Hematopoietic multipotent progenitor cell treated with erythropoietin and hydrocortisone succinate and interleukin-3 and kit ligand, for 8 days (in vitro differentiated cells): Measurements from ENCODE around the gene SLC35F2.
"Not testable (repeated sequence)": the region's sequence is repeated elsewhere in the genome, so short reads cannot be mapped to it uniquely, and the experiment has no call there.

ENCODE experiments used
- DNase-seq: peaks from one replicate; pipeline ENCODE4 v3.0.0-alpha.2; 2015

The SLC35F2 gene

DNA sequence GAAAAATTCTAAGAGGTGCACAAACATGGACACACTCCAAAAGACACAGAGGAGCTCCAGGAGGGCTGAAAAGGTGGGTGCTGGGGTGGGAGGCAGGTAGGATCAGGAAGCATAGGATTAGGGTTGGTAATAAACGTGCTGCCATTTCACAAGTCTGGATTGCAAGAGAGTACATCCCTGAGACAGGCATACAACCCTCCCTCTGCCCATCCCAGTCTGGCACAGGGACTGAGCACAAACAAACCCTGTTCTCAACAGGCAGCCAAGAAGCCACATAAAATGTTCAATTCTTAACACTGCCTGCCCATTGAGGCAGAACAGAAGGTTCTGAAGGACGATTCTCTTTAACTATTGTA, 18.5 kb downstream of the SLC35F2 start:
- no peak for DNase-seq

DNA sequence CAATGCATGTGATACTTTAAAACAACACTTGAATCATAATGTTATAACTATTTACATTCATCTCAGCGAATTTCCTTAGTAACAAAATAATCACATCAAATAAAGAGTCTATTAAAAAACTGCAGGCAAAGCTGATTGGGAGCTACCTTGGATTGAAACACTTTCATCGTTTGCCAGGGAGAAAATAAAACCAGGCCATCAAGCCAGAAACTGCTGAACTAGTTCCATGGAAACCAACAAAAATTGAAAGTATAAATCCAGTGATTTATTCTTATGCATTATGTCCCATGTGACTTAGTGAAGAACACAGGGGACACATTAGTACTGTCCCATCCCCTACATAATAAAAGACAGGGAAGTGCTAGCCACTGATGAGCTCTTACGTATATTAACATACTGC, 21.7 kb downstream of the SLC35F2 start:
- DNase-seq, result no peak

DNA sequence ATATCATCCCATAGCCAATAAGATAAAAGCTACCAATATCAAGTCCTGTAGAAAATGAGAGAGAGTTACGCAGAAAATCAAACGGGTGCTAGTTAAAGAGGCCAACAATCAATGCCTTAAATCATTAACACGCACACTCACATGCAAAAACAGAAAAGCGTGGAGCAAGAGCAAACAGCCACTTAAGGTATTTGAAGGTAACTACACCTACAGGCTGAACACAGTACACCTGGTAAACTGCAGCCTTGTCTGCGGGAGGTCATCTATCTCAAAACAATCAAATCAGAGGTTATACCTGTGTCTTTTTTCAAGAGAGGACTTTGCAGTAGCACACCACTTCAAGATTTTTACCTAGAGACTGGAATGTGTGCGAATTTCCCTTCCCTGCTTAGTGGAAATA, 23.6 kb downstream of the SLC35F2 start:
- DNase-seq, result no peak

DNA sequence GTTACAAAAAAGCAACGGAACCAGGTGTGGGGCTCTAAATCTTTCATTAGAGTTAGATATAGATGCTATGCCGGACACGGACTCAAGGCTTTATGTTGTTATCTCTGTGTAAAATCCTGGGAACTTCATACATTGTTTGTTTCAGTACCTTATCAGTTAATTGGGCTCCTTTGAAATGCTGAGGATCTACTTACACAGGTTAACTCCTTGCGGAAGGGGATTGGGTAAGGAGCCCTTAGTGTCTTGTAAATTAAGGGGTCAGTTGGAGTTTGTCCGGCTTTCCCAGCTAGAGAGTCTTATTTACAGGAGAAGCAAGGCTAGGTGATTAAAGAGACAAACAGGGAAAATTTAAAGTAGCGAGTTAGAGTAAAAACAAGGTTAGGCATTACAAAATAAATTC, 24.7 kb downstream of the SLC35F2 start:
- DNase-seq, result not testable (repeated sequence)

DNA sequence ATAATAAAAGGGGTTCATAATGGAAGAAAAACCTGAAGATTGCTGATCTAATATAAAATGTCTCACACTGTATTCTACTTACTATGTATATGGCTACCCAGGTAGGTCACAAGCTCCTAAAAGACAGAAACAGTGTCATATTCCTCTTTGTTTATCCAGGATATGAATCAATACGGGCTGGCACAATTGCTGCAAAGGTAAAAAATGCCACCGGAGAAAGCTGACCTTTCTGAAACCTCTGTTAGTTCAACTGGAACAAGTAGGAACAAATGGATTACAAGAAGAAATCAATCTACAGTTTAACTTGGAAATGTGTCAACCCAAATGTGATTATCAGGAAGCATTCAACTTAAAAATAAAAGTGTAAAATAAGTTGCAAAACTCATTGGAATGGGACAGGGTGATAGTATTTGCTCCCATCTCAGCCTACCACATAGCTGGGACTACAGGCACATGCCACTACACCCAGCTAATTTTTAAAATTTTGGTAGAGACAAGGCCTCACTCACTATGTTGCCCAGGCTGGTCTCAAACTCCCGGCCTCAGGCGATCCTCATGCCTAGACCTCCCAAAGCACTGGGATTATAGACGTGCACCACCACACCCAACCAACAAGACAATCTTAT, 27.6 kb downstream of the SLC35F2 start:
- no peak for DNase-seq

DNA sequence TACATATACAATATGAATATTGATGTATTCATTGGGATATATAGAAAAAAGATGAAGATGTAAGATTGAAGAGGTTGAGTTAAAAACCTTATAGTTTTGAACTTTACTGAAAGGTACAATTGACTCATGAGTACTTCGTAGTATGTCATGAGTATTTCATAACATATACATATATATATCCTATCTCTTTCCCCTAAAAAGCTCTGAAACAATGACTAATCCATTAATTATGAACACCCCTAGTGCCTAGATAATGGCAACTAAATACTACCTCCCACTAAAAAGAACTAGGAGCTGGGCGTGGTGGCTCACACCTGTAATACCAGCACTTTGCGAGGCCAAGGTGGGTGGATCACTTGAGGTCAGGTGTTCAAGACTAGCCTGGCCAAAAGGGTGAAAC, 31.5 kb downstream of the SLC35F2 start:
- DNase-seq, result no peak

DNA sequence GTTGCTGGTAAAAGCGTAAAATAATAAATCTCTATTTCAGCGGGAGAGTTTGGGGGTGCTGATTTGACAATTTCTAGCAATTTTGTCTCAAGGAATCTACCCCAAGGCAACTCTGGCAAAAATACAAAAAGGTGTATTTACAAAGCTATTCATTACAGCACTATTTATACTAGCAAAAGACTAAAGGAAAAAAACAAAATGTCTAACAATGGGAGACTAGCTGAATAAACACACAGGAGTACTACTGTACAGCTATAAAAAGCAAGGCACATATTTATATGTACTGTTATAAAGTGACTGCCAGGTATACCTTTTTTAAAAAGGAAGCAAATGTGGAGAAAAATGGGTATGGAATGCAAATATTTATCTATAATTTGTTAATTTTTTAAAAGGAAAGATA, 32.7 kb downstream of the SLC35F2 start:
- DNase-seq, result no peak

DNA sequence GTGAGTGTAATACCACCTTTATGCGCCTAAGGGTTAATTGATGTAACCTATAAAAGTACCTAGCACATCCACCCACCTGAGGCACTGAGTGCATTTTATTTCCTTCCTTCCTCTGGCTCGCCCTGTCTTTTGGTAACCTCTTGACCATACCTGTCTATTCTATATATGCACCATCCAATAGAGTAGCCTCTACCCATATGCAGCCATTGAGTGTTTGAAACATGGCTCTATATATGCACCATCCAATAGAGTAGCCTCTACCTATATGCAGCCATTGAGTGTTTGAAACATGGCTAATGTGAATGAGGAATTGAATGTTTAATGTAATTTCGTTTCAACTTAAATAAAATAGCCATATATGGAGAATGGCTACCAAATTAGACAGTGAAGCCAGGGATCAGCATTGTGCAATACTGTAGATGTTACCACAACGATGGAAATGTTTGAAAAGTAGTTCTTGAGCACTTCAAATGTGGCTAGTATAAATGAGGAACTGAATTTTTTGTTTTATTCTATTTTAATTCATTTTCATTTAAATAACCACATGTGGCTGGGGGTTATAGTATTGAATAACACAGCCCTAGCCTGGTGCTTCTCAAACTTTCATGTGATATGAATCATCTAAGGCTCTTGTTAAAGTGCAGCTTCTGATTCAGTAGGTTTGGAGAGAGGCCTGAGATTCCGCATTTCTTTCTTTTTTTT, 33.8 kb downstream of the SLC35F2 start:
- no peak for DNase-seq

DNA sequence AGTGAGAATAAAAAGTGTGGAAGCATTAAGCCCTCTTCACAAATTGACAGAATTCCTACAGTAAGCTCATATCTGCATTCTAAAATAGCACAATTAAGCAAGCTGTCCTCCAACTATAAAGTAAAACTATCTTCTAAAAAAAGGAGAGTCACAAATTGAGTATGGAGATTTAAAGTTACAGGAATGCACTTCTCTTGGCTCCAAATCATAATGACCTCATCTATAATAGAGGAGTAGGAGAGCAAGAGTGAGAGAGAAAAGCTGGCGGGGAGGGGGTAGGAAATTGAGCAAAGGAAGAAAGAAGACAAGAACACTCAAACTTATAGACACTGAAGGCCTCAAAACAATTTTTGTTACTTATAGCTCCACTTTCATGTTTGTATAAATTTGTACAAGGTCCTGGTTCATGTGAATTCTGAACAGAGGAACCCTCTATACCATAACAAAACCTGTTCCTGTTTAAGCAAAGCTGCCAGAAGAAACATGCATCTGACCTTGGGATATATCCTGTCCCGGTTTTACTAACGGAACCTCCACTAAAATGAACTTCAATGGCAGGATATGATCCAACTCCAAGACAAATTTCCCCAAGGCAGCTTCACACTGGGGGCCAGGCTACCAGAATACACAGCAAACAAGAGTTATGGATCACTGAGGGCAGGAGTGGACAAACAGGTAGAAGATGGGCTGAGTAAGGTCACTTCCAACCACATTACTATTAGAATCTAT, 37.2 kb downstream of the SLC35F2 start:
- no peak for DNase-seq

DNA sequence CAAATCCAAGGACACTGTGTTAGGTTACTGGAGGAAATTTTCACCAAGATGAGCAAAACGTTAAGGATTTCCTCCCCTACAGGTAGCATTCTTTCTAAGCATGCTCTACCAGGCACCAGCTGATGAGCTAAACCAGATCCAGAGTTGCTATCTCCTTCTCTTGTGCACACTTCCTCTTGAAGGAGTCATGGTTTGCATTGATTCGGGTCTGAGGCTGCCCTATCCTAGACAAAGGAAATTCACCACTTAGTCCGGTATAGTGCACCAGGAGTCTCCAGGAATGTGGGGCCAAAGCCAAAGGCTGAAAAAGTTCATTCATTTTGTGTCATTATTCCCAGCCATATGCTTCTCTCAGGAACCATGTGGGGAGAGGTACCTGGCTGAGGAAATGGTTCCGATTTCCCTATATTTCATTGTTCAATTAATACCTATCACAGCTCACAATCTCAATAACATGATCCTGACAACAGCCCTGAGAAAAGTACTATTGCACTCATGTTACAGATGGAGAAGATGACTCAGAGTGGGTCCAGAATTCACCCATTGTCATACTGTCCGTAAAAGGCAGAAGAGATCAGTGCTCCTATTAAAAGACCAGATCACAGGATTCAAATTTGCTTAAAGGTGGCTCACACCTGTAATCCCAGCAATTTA, 39.1 kb downstream of the SLC35F2 start:
- DNase-seq, result no peak

DNA sequence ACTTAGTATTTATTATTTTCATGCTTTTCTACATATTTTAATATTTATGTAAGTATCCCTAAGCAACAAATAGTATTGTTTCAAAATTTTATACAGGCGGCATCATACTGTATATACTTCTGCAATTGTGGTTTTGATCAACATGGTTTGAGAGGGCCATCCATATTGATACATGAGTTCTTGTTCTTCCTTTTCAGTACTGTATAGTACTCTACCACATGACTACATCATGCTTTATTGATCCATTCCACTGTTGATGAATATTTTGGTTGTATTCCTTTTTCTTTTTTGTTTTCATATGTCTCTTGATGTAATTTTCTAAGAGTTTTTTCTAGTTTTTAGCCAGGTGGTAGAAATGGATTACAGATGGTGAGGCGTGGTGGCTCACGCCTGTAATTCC, 40.1 kb downstream of the SLC35F2 start:
- no peak for DNase-seq

DNA sequence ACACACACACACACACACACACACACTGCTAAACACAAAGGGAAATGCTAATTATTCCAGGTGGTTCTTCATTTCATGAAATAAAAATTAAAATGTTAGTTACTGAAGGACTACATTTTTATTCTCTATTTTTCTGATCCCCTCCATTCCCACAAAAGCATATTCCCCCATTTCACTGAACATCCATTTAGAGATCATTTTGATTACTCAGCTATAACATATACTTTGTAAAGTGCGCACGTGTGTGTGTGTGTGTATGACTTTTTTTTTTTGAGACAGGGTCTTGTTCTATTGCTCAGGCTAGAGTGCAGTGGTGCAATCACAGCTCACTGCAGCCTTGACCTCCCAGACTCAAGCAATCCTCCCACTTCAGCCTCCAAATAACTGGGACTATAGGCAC, 42.6 kb downstream of the SLC35F2 start:
- DNase-seq, result no peak

DNA sequence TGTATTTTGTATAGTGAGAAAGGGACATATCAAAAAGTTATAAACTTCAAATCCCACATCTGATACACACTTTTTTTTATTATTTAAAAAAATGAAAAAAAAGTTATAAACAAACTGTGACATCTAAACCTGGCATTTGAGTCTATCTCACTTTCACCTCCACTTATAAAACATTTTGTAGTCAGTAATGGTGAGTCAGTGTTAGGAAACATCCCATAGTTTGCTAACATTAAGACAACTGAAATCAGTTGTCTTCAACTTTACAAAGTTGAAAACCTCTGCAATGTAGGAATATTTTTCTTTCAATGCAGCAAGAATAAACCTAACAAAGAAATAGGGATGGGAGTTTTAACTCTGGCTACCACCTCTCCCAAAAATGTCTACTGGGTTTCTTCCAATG, 47.7 kb downstream of the SLC35F2 start:
- DNase-seq, result no peak

DNA sequence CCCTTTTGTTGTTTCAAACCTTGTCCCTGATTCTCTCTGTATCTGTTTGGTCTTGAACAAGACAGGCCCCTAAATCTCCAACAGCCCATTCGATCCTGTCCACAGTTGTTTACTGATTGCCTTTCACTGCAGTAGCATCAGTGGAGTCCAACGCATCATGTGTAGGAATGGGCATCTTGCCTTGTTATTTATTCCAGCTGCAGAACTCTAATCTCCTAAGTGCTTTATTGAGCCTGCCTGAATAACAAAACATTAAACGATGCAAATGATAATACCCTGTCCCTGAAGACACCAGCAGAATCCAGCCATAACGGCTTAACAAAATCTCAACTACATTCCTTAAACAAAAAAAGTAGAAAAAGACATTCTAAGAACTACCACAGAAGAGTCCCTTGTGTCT, 50.1 kb downstream of the SLC35F2 start:
- no peak for DNase-seq

DNA sequence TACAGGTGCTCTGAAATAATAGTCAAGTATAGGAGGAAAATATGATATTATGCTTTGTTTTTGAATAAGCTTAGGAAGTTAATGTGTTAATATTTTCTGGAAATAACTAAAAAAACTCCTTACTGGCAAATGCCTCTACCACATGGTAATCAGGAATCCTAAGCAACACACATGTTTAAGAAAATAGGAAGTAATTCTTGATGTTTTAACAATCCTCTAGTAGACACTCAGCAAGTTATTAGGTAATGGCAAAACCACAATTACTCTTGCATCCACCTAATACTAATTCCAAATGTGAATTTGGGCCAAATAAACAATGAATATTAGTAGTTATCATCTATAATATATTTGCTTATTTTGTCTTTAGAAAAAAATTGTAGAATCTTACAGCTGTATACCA, 53.6 kb downstream of the SLC35F2 start:
- no peak for DNase-seq

DNA sequence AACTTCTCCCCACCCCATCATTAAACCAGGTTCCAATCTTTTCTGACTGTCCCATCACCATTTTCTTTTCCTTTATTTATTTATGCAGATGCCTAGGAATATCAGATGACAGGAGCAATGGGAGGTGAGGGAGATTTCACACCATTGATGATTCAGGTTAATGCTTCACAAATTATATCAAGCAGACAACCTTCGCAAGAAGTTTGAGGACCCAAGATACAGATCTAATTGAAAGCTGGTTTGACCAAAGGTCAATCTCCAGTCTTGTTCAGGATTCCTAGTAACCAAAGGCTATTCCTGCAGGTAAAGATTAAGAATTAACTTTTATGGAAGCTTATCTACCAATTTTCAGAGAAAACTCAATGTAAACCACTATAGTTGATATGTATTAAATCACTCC, 54.4 kb downstream of the SLC35F2 start:
- DNase-seq, result no peak

DNA sequence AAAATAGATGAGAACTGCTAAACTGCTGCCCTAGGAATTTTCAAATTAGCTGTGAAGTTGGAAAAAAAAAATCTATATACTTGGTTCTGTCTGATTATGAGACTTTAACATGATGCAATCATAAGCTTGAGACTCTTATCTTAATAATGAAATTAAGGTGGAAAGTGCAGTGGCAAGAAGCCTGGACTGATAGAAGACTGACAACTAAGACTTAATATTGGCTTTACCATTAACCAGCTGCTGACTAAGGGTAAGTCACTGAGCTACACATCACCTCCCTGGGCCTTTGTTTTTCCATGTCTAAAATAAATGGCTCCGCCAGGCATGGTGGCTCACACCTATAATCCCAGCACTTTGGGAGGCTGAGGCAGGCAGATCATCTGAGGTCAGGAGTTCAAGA, 56.9 kb downstream of the SLC35F2 start:
- no peak for DNase-seq

DNA sequence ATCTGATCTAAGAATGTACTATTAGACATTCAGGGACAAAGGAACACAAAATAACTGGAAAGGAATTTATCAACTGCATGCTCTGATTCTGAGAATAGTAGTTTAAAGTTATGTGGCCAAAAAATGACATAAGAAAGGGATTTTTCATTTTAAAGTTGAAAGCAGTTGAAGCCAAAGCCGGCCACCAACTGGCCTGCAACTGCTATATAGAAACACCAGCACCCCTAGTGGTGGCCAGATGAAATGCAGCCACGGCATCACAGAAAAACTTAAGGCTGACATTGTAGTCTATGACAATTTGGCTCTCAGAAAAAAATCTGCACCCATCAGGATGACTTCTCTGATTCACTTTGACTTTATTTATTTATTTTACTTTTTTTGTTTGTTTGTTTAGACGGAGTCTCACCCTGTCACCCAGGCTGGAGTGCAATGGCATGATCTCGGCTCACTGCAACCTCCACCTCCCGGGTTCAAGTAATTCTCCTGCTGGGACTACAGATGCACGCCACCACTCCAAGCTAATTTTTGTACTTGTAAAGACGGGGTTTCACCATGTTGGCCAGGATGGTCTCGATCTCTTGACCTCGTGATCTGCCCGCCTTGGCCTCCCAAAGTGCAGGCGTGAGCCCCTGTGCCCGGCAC, 59.2 kb downstream of the SLC35F2 start:
- DNase-seq, result peak; percentile 63

DNA sequence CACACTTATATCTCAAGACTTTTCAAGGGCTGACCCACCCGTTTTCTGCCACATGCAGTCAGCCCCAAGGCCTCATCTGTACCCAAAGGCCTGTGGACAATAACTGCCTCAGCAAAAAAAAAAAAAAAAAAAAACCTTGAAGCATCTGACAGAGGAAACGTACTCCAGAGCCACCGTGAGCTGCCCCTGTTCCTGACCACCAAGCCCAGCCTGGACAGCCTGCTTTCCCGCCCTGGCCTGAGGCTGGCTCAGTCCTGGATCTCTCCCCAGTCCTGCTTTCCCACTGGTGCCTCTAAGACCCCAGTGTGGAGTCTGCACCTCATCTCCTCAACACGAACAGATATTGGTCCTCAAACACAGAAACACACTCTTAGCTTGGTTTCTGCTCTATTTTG, 66.5 kb downstream of the SLC35F2 start:
- DNase-seq, result no peak

DNA sequence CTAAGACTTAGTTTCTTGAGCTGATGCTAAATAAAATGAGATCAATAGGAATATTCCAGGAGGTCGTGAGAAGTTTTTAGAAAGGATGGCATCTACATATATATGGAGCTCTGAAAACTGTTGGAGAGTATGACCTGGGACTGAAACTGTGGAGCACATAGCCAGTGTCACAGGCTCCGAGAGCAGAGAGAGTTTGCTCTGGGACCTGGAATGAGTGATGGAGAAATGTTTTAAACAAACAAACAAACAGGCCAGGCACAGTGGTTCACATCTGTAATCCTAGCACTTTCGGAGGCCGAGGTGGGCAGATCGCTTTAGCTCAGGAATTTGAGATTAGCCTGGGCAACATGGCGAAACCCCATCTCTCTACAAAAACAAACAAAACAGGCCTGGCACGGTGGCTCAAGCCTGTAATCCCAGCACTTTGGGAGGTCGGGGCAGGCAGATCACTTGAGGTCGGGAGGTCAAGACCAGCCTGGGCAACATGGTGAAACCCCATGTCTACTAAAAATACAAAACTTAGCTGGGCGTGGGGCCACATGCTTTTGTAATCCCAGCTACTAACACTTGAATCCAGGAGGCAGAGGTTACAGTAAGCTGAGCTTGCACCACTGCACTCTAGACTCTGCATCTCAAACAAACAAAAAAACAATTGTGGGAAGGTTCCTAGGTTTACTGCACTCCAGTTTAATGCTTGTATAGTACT, 67.1 kb downstream of the SLC35F2 start:
- DNase-seq, result no peak

DNA sequence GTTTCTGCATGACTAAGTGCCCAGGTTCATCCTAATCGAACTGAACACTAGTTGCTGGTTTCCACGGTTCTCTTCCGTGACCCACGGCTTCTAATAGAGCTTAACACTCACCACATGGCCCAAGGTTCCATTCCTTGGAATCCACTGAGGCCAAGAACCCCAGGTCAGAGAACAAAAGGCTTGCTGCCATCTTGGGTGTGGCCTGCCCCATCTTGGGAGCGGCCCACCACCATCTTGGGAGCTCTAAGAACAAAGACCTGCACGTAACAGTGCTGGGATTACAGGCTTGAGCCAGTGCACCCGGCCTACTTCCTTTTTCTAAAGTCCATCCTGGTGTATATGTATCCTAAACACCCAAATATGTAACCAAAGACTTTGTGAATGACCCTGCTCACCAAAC, 68.8 kb downstream of the SLC35F2 start:
- DNase-seq, result no peak

DNA sequence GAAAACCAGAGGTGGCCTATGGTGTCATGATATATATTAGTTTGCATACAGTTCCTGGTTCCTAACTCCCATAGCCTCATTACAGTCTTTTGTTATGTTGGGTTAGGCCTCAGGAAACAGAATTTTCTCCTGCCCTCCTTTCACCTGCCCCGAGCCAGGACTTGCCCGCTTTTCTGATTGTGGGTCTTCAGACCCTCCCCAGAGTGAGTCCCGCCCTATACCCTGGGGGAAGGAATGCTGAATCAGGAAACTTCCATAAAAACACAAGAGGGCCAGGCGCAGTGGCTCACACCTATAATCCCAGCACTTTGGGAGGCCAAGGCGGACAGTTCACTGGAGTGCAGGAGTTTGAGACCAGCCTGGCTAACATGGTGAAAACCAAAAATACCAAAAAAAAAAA, 70.9 kb downstream of the SLC35F2 start:
- DNase-seq, result no peak

DNA sequence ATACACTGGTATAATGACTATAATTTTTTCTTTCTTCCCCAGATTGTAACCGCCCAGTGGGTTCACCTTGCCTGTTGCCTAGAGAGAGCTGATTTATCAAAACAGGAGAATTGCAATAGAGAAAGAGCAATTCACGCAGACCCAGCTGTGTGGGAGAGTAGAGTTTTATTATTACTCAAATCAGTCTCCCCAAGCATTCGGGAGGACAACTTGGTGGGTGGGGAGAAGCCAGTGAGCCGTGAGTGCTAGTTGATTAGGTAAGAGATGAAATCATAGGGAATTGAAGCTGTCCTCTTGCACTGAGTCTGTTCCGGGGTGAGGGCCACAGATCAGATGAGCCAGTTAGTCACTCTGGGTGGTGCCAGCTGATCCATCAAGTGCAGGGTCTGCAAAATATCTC, 73.2 kb downstream of the SLC35F2 start:
- no peak for DNase-seq
